HCEC 1CT (cell line): ENCODE results near the gene COQ10B.

ENCODE experiments used
- DNase-seq: peaks from one replicate; pipeline ENCODE4 v3.0.0-alpha.2; 2017

COQ10B gene

DNA sequence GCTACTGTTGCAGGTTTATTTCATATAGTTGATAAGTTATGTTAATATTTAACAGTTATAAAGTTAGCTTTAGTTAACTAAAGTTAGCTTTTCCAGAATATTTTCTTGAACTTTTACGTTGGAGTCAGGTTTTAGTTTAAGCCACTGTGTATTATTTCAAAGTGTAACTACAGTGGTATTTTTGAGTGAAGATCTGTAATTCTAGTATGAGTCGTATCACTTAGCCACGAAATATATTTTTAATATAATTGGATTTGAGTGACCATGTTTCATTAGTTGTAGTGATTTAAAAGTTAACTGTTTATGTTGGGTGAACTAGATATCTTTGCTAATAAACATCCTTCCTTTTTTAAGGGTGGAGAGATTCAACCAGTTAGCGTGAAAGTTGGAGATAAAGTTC, 49.3 kb downstream of the COQ10B start:
- no peak for DNase-seq

DNA sequence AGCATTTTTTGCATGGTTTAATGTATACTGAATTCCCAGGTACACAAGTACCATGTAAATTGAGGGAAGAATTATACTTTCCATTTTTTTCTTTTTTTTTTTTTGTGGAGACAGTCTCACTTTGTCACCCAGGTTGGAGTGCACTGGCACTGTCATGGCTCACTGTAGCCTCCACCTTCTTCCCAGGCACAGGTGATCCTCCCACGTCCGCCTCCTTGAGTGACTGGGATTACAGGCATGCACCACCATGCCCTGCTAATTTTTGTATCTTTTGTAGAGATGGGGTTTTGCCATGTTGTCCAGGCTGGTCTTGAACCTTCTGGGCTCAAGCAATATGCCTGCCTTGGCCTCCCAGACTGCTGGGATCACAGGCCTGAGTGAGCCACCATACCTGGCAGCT, 50.6 kb downstream of the COQ10B start:
- no peak for DNase-seq

DNA sequence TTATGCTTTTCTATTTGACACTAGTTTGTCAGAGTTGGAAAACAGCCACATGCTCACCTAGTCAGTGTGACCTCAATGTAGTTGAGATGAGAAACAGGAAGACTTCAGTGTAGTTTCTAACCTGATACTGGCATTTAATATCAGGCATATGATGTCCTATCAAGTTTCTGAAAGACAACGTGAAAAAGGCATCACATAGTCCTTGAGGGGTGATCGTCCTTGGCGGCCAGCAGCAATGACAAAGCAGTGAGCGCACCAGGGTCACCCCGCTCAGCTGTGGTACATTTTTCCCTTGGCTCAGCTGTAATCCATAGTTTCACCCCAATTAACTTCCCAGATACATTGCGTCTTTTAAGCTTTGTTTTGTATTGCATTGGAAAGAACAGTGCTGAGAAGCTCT, 51.2 kb downstream of the COQ10B start:
- DNase-seq = no peak

DNA sequence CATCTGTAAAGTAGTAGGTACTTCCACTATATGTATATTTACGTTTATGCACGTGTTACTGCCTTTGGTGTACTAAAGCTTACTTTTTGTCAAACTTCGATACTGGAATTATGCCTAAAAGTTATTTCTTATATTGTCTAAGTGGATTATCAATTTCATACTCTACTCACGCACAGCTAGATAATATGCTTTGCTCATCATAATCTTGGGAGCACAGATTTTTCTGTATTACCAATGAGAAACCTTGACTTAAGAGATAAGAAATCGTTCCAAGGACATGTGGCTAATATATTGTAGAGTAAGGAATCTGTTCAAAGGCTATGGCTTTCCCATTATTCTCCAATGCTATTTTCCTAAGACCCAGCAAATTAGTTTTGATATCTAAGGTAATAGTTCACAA, 53.3 kb downstream of the COQ10B start:
- no peak for DNase-seq

DNA sequence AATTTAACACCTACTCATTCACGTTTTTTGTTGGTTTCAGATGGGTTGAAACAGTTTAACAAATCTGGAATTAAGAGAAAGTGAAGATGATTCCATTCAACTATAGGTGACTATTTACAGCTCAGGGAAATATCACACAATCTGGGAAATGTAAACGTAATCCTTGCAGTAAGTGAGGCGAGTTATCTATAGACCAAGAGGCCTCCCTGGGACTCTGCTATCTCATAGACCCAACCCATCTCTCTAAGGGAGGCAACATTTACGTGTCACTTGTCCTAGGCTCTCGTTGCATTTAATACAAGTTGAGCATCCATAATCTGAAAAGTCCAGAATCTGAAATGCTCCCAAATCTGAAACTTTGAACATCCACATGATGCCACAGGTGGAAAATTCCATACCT, 60.6 kb downstream of the COQ10B start:
- DNase-seq = no peak

DNA sequence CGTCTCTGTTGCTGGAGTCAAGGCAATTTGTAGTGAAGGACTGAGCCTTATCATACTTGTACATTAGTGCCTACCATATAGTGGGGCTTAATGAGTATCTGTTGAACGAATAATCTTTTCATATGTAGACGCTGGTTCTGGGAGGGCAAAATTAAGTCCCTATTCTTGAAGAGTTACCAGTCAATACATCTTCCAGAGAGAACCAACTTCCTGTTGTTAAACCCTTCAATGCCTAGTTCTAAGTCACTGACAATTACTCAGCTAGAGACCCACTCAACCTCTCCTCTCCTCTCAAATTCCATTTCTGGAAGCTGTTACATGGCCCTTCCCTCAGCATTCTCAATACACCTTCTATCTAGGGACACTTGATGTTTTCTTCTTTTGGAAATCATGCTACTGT, 61.4 kb downstream of the COQ10B start:
- DNase-seq = no peak

DNA sequence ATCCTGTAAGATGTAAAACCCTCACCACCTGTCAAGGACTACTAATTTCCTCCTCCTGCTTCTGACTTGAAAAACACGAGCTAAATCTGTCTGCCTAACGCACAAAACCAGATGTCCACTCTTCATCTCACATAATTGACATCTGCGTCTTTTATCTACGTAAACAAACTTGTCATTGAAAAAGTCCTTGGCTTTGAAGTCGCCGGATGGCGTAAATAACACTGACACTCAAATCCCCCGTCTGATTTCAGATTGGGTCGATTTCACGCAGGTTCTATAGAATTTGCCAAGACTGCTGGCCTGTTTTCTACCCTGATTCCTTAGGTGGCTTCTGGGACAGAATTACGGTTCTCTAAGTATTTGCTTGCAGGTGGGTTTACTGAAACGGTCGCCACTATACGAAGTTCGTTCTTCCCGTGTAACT, 62.0 kb downstream of the COQ10B start:
- DNase-seq = peak; percentile 11

DNA sequence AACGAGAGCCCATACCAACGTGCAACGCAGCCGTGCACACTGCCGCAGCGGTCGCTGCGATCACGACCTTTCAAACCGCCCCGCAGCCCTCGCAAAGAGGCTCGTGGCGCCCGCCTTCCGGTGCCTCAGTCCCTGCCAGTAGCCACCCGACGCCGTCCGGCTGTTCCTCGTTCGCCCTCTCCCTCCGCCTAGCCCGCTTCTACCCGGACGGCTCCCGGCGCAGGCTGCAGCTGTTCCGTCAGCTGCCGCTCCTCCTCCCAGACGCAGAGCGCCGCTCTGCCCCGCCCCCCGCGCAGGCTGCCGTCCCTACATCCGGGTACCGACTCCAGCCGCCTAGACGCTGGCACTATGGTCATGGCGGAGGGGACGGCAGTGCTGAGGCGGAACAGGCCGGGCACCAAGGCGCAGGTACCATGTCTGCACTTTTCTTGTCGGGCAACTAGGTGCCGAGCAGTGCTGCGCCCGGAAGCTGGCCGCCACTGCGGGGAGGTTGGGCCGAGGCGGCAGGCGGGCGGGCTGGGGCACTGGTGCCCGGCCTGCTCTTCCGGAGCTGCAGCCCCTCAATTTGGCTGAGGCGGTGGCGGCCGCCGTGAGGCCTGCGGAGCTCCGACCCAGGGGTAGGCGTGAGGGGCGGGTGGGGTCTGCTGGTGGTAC, 62.5 kb downstream of the COQ10B start, which contains the start of gene MOB4:
MOB4 (plus strand) TSS at position 328 of the 654 bp plus-strand sequence; CDS start at position 349, 21 bp downstream.
- peak; percentile 95 for DNase-seq

DNA sequence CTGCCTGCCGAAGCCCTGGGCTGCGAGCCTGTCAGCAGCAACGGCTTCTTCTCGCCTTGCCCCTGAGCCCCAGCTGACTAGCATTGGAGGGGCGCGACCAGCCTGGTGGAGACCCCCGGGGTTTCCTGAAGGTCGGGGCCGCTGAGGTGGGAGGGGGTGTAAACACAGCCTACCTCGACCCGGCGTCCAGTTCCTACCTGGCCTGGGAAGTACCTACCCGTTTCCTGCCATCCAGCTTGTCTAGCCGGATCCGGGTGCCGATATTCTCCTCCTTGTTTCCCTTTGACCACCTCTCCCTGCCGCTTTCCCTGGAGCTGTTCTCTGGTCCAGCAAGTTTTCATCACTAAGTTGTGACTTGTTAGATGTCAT, 63.0 kb downstream of the COQ10B start:
- peak; percentile 32 for DNase-seq

DNA sequence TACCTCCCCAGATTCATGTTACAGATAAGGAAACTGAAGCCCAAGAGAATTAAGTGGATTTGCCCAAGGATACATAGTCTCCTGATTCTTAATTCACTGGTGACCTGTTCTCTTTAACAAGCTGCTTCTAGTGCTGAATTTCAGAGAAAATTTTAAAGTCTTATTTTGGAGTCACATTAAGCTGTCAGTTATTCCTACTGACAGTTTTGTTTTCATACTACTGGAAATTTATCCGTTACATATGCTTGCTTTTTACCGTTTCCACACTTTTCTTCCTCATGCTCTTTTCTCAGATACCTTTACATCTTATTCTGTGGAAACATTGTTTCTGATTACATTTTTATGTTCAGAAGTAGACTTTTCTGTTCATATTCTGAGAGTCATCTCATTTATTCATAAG, 63.8 kb downstream of the COQ10B start:
- DNase-seq = no peak
